Measurements from ENCODE around the gene BRPF3.

Gene BRPF3

GRCh38 chr6:36267731-36268477 is 71.4 kb downstream of the BRPF3 start:
- no peaks in the 10 kb centered on the region for H3K4me1 ChIP-seq (ENCODE audit: control insufficient read depth, insufficient read depth, low read length, unreplicated experiment)

GRCh38 chr6:36268478-36269275 is 72.1 kb downstream of the BRPF3 start:
- no peaks in the 10 kb centered on the region for H3K36me3 ChIP-seq (ENCODE audit: insufficient read depth, low read length)
- no peak overlapping the region for H2AFZ ChIP-seq (ENCODE audit: low read length, unreplicated experiment)
- H3K27ac ChIP-seq (ENCODE audit: low read depth, low read length) = no peak overlapping the region
- peaks cover 8% of the 10 kb centered on the region; the same call in 1 of the 2 replicates for H3K27me3 ChIP-seq (ENCODE audit: insufficient read depth, low read length)
- no peaks in the 10 kb centered on the region for H3K79me2 ChIP-seq (ENCODE audit: control insufficient read depth, insufficient read depth, low read length, unreplicated experiment)
- no peak overlapping the region for H3K4me3 ChIP-seq (ENCODE audit: low read depth, low read length)
- H3K4me1 ChIP-seq (ENCODE audit: control insufficient read depth, insufficient read depth, low read length, unreplicated experiment) = no peaks in the 10 kb centered on the region

More at GRCh38 chr6:36267731-36268477, 71.4 kb downstream of the BRPF3 start:
- no peaks in the 10 kb centered on the region for H3K36me3 ChIP-seq (ENCODE audit: insufficient read depth, low read length)
- no peak overlapping the region for H3K4me3 ChIP-seq (ENCODE audit: low read depth, low read length)
- H2AFZ ChIP-seq (ENCODE audit: low read length, unreplicated experiment) = no peak overlapping the region
- peaks cover 7% of the 10 kb centered on the region for H3K27me3 ChIP-seq (ENCODE audit: insufficient read depth, low read length)
- no peaks in the 10 kb centered on the region for H3K79me2 ChIP-seq (ENCODE audit: control insufficient read depth, insufficient read depth, low read length, unreplicated experiment)
- H3K27ac ChIP-seq (ENCODE audit: low read depth, low read length) = no peak overlapping the region

GRCh38 chr6:36269834-36270705 is 73.5 kb downstream of the BRPF3 start, which contains the start of gene PNPLA1:
Gene PNPLA1, plus strand, starts transcription at chr6:36270060. Its CDS starts 400 bp downstream, at chr6:36270460.
- Histone ChIP-seq H3K27me3 (ENCODE audit: insufficient read depth, low read length) (peaks cover 16% of the 10 kb centered on the region), H3K79me2 (ENCODE audit: control insufficient read depth, insufficient read depth, low read length, unreplicated experiment) (no peaks in the 10 kb centered on the region), H3K4me3 (ENCODE audit: low read depth, low read length) (no peak within 1 kb of the TSS), H3K4me1 (ENCODE audit: control insufficient read depth, insufficient read depth, low read length, unreplicated experiment) (no peaks in the 10 kb centered on the region), H3K36me3 (ENCODE audit: insufficient read depth, low read length) (no peaks in the 10 kb centered on the region), H2AFZ (ENCODE audit: low read length, unreplicated experiment) (no peak within 1 kb of the TSS), H3K27ac (ENCODE audit: low read depth, low read length) (no peak within 1 kb of the TSS)

- no peaks in the 10 kb centered on the region for H3K36me3 ChIP-seq (ENCODE audit: insufficient read depth, low read length)
- H3K4me1 ChIP-seq (ENCODE audit: control insufficient read depth, insufficient read depth, low read length, unreplicated experiment) = no peaks in the 10 kb centered on the region
- H3K27me3 ChIP-seq (ENCODE audit: insufficient read depth, low read length) = peaks cover 21% of the 10 kb centered on the region
- H2AFZ ChIP-seq (ENCODE audit: low read length, unreplicated experiment) = no peak overlapping the region
- H3K79me2 ChIP-seq (ENCODE audit: control insufficient read depth, insufficient read depth, low read length, unreplicated experiment) = no peaks in the 10 kb centered on the region
- H3K4me3 ChIP-seq (ENCODE audit: low read depth, low read length) = no peak overlapping the region
- no peak overlapping the region for H3K27ac ChIP-seq (ENCODE audit: low read depth, low read length)
Observed at GRCh38 chr6:36272234-36272633, 75.7 kb downstream of the BRPF3 start.

- H3K27ac ChIP-seq (ENCODE audit: low read depth, low read length) = no peak overlapping the region
Observed at GRCh38 chr6:36273067-36273466, 76.5 kb downstream of the BRPF3 start.

GRCh38 chr6:36273802-36274514 is 77.4 kb downstream of the BRPF3 start:
- H3K36me3 ChIP-seq (ENCODE audit: insufficient read depth, low read length) = no peaks in the 10 kb centered on the region
- H2AFZ ChIP-seq (ENCODE audit: low read length, unreplicated experiment) = no peak overlapping the region
- H3K27ac ChIP-seq (ENCODE audit: low read depth, low read length) = no peak overlapping the region
- H3K27me3 ChIP-seq (ENCODE audit: insufficient read depth, low read length) = peaks cover 25% of the 10 kb centered on the region
- no peaks in the 10 kb centered on the region for H3K4me1 ChIP-seq (ENCODE audit: control insufficient read depth, insufficient read depth, low read length, unreplicated experiment)
- H3K4me3 ChIP-seq (ENCODE audit: low read depth, low read length) = no peak overlapping the region
- no peaks in the 10 kb centered on the region for H3K79me2 ChIP-seq (ENCODE audit: control insufficient read depth, insufficient read depth, low read length, unreplicated experiment)

More at GRCh38 chr6:36273067-36273466, 76.5 kb downstream of the BRPF3 start:
- H3K27me3 ChIP-seq (ENCODE audit: insufficient read depth, low read length) = peaks cover 22% of the 10 kb centered on the region
- no peak overlapping the region for H3K4me3 ChIP-seq (ENCODE audit: low read depth, low read length)
- no peak overlapping the region for H2AFZ ChIP-seq (ENCODE audit: low read length, unreplicated experiment)
- H3K4me1 ChIP-seq (ENCODE audit: control insufficient read depth, insufficient read depth, low read length, unreplicated experiment) = no peaks in the 10 kb centered on the region
- no peaks in the 10 kb centered on the region for H3K79me2 ChIP-seq (ENCODE audit: control insufficient read depth, insufficient read depth, low read length, unreplicated experiment)
- no peaks in the 10 kb centered on the region for H3K36me3 ChIP-seq (ENCODE audit: insufficient read depth, low read length)

- H3K36me3 ChIP-seq (ENCODE audit: insufficient read depth, low read length) = no peaks in the 10 kb centered on the region
- H3K4me3 ChIP-seq (ENCODE audit: low read depth, low read length) = no peak overlapping the region
- no peak overlapping the region for H3K27ac ChIP-seq (ENCODE audit: low read depth, low read length)
- peaks cover 40% of the 10 kb centered on the region for H3K27me3 ChIP-seq (ENCODE audit: insufficient read depth, low read length)
- no peaks in the 10 kb centered on the region for H3K4me1 ChIP-seq (ENCODE audit: control insufficient read depth, insufficient read depth, low read length, unreplicated experiment)
- no peaks in the 10 kb centered on the region for H3K79me2 ChIP-seq (ENCODE audit: control insufficient read depth, insufficient read depth, low read length, unreplicated experiment)
- no peak overlapping the region for H2AFZ ChIP-seq (ENCODE audit: low read length, unreplicated experiment)
Observed at GRCh38 chr6:36276581-36277536, 80.3 kb downstream of the BRPF3 start.

GRCh38 chr6:36277946-36278470 is 81.5 kb downstream of the BRPF3 start:
- H3K4me3 ChIP-seq (ENCODE audit: low read depth, low read length) = no peak overlapping the region
- no peak overlapping the region for H2AFZ ChIP-seq (ENCODE audit: low read length, unreplicated experiment)
- H3K27me3 ChIP-seq (ENCODE audit: insufficient read depth, low read length) = peaks cover 48% of the 10 kb centered on the region
- no peaks in the 10 kb centered on the region for H3K4me1 ChIP-seq (ENCODE audit: control insufficient read depth, insufficient read depth, low read length, unreplicated experiment)
- no peaks in the 10 kb centered on the region for H3K79me2 ChIP-seq (ENCODE audit: control insufficient read depth, insufficient read depth, low read length, unreplicated experiment)
- no peak overlapping the region for H3K27ac ChIP-seq (ENCODE audit: low read depth, low read length)
- H3K36me3 ChIP-seq (ENCODE audit: insufficient read depth, low read length) = no peaks in the 10 kb centered on the region

GRCh38 chr6:36280467-36280866 is 83.9 kb downstream of the BRPF3 start:
- Histone ChIP-seq H3K27me3 (ENCODE audit: insufficient read depth, low read length) (peaks cover 60% of the 10 kb centered on the region), H3K36me3 (ENCODE audit: insufficient read depth, low read length) (no peaks in the 10 kb centered on the region), H3K4me1 (ENCODE audit: control insufficient read depth, insufficient read depth, low read length, unreplicated experiment) (no peaks in the 10 kb centered on the region), H3K27ac (ENCODE audit: low read depth, low read length) (no peak overlapping the region), H3K79me2 (ENCODE audit: control insufficient read depth, insufficient read depth, low read length, unreplicated experiment) (no peaks in the 10 kb centered on the region), H3K4me3 (ENCODE audit: low read depth, low read length) (no peak overlapping the region), H2AFZ (ENCODE audit: low read length, unreplicated experiment) (no peak overlapping the region)
